ENCODE results near the gene LGR6. TPM values are rescaled to one million over a fixed set of nuclear protein-coding genes. Genes with fewer than 3 reads are reported as not detected.
"Not testable (repeated sequence)": the region's sequence is repeated elsewhere in the genome, so short reads cannot be mapped to it uniquely, and the experiment has no call there.

The LGR6 gene
- total RNA-seq, 1 experiment from 2014 or later, result 0.24 TPM

- H3K36me3 ChIP-seq (replicated peaks; ENCODE audit: control insufficient read depth, insufficient read depth, low read length), result no peaks in the 10 kb centered on the region
- DNase-seq, result no peak
Measured at GRCh38 chr1:202164271-202165037, 29.1 kb upstream of the LGR6 start.

GRCh38 chr1:202165267-202165941 lies 28.2 kb upstream of the LGR6 start:
- Histone ChIP-seq H3K27me3 (ENCODE audit: control insufficient read depth, insufficient read depth, low read length) (no peaks in the 10 kb centered on the region), H3K36me3 (replicated peaks; ENCODE audit: control insufficient read depth, insufficient read depth, low read length) (no peaks in the 10 kb centered on the region), H3K4me3 (ENCODE audit: insufficient read depth, low read depth, low read length) (no peak overlapping the region)
- peak; percentile 72 for DNase-seq

More at GRCh38 chr1:202164271-202165037, 29.1 kb upstream of the LGR6 start:
- Histone ChIP-seq H3K27me3 (ENCODE audit: control insufficient read depth, insufficient read depth, low read length) (no peaks in the 10 kb centered on the region), H3K4me3 (ENCODE audit: insufficient read depth, low read depth, low read length) (no peak overlapping the region)

GRCh38 chr1:202165942-202166843 lies 27.4 kb upstream of the LGR6 start:
- no peaks in the 10 kb centered on the region for H3K27me3 ChIP-seq (ENCODE audit: control insufficient read depth, insufficient read depth, low read length)
- no peak overlapping the region for H3K4me3 ChIP-seq (ENCODE audit: insufficient read depth, low read depth, low read length)
- DNase-seq, result no peak
- no peaks in the 10 kb centered on the region for H3K36me3 ChIP-seq (replicated peaks; ENCODE audit: control insufficient read depth, insufficient read depth, low read length)

- H3K27me3 ChIP-seq (ENCODE audit: control insufficient read depth, insufficient read depth, low read length); H3K36me3 ChIP-seq (replicated peaks; ENCODE audit: control insufficient read depth, insufficient read depth, low read length); DNase-seq; H3K4me3 ChIP-seq (ENCODE audit: insufficient read depth, low read depth, low read length): not testable (repeated sequence)
Measured at GRCh38 chr1:202167054-202167453, 26.5 kb upstream of the LGR6 start.

- Histone ChIP-seq H3K4me3 (ENCODE audit: insufficient read depth, low read depth, low read length) (no peak overlapping the region), H3K36me3 (replicated peaks; ENCODE audit: control insufficient read depth, insufficient read depth, low read length) (no peaks in the 10 kb centered on the region), H3K27me3 (ENCODE audit: control insufficient read depth, insufficient read depth, low read length) (no peaks in the 10 kb centered on the region)
- DNase-seq, result no peak
Measured at GRCh38 chr1:202167708-202168415, 25.7 kb upstream of the LGR6 start.

GRCh38 chr1:202168861-202169260 lies 24.7 kb upstream of the LGR6 start:
- Histone ChIP-seq H3K27me3 (ENCODE audit: control insufficient read depth, insufficient read depth, low read length) (no peaks in the 10 kb centered on the region), H3K36me3 (replicated peaks; ENCODE audit: control insufficient read depth, insufficient read depth, low read length) (no peaks in the 10 kb centered on the region), H3K4me3 (ENCODE audit: insufficient read depth, low read depth, low read length) (no peak overlapping the region)
- no peak for DNase-seq

GRCh38 chr1:202170726-202171125 lies 22.9 kb upstream of the LGR6 start:
- Histone ChIP-seq H3K27me3 (ENCODE audit: control insufficient read depth, insufficient read depth, low read length) (no peaks in the 10 kb centered on the region), H3K36me3 (replicated peaks; ENCODE audit: control insufficient read depth, insufficient read depth, low read length) (no peaks in the 10 kb centered on the region), H3K4me3 (ENCODE audit: insufficient read depth, low read depth, low read length) (no peak overlapping the region)
- DNase-seq, result no peak

GRCh38 chr1:202171292-202172014 lies 22.1 kb upstream of the LGR6 start:
- Histone ChIP-seq H3K4me3 (ENCODE audit: insufficient read depth, low read depth, low read length) (no peak overlapping the region), H3K36me3 (replicated peaks; ENCODE audit: control insufficient read depth, insufficient read depth, low read length) (no peaks in the 10 kb centered on the region), H3K27me3 (ENCODE audit: control insufficient read depth, insufficient read depth, low read length) (no peaks in the 10 kb centered on the region)
- no peak for DNase-seq

GRCh38 chr1:202172015-202172355 lies 21.6 kb upstream of the LGR6 start:
- H3K4me3 ChIP-seq (ENCODE audit: insufficient read depth, low read depth, low read length), result no peak overlapping the region
- DNase-seq, result peak; percentile 62
- no peaks in the 10 kb centered on the region for H3K36me3 ChIP-seq (replicated peaks; ENCODE audit: control insufficient read depth, insufficient read depth, low read length)
- no peaks in the 10 kb centered on the region for H3K27me3 ChIP-seq (ENCODE audit: control insufficient read depth, insufficient read depth, low read length)

- Histone ChIP-seq H3K36me3 (replicated peaks; ENCODE audit: control insufficient read depth, insufficient read depth, low read length) (no peaks in the 10 kb centered on the region), H3K4me3 (ENCODE audit: insufficient read depth, low read depth, low read length) (no peak overlapping the region), H3K27me3 (ENCODE audit: control insufficient read depth, insufficient read depth, low read length) (no peaks in the 10 kb centered on the region)
- DNase-seq, result no peak
Measured at GRCh38 chr1:202173993-202174392, 19.6 kb upstream of the LGR6 start.

GRCh38 chr1:202176949-202177927 lies 16.4 kb upstream of the LGR6 start:
- H3K4me3 ChIP-seq (ENCODE audit: insufficient read depth, low read depth, low read length), result no peak overlapping the region
- no peaks in the 10 kb centered on the region for H3K36me3 ChIP-seq (replicated peaks; ENCODE audit: control insufficient read depth, insufficient read depth, low read length)
- peaks cover 1% of the 10 kb centered on the region; the same call in 1 of the 2 replicates for H3K27me3 ChIP-seq (ENCODE audit: control insufficient read depth, insufficient read depth, low read length)
- DNase-seq, result peak; percentile 75

- Histone ChIP-seq H3K36me3 (replicated peaks; ENCODE audit: control insufficient read depth, insufficient read depth, low read length) (no peaks in the 10 kb centered on the region), H3K27me3 (ENCODE audit: control insufficient read depth, insufficient read depth, low read length) (peaks cover 1% of the 10 kb centered on the region; the same call in 1 of the 2 replicates), H3K4me3 (ENCODE audit: insufficient read depth, low read depth, low read length) (no peak overlapping the region)
- no peak for DNase-seq
Measured at GRCh38 chr1:202179828-202180750, 13.5 kb upstream of the LGR6 start.

All from H7 (cell line).